ENCODE data around the gene TM4SF18. TPM values are rescaled to one million over a fixed set of nuclear protein-coding genes. Genes with fewer than 3 reads are reported as not detected.

The TM4SF18 gene
- total and polyA plus RNA-seq, 2 donors (not counting 1 experiment from before 2014, with no cell fraction given), result not detected

DNA sequence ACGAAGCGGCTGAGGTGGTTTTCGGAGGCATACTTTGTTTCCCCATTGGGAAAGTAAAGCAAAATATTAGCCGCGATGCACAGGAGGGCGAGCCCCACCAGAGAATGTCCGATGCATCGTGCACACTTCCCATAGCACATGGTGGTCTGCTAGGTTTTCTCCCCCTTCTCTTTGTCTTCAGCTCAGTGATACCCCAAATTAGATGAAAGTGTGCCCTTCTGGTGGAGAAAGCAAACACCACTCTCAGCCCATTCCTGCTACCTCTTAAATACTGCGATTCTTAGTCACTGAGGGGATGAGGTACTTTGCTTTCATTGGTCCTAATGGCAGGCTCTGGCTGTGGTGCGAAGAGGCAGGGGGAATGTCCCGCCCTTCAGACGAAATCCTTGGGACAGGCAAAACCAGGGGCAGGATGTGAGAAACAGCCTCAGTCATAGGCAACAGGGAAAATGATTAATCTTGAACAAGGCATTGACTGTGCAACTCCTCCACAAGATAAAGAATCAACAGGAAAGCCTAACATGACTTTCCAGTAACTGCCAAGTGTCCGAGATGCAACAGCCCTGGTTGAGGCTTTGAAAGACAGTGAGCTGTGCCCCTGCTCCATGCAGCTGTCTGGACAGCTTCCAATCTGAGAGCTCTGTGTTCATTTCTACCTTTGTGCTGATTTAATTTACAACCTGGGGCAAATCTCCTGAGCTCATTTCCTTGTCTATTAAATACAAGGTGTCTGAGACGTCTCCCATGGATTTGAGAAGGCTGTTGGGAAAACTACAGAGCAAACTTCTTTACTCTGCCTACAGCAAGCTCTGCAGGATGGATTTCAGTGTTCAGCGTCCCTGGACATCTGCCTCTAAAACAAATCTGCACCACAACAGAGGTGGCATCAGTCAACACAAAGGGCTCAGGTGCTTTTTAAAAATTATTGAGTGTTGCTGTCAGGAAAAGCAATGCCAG, 44.2 kb upstream of the TM4SF18 start, which contains the start of gene TM4SF1:
TM4SF1 (minus strand) TSS at position 242 of the 957 bp plus-strand sequence; CDS start at position 140, 102 bp downstream.
- POLR2A ChIA-PET, result no interaction called here
- Histone ChIP-seq H3K36me3 (replicated peaks in 1 of 2; ENCODE audit: control extremely low read depth in 1 of 2, control insufficient read depth in 1 of 2, extremely low read depth in 1 of 2, insufficient read depth in 2 of 2, low read length in 1 of 2) (no peaks in the 10 kb centered on the region), H3K9me3 (ENCODE audit: control extremely low read depth in 1 of 3, control insufficient read depth in 2 of 3, insufficient read depth in 1 of 3, low read length in 2 of 3) (no peaks in the 10 kb centered on the region), H3K27ac (ENCODE audit: low read length in 2 of 2) (no peak within 1 kb of the TSS), H4K20me1 (ENCODE audit: control insufficient read depth, insufficient read depth, low read length, poor library complexity, severe bottlenecking) (no peaks in the 10 kb centered on the region), H2AFZ (ENCODE audit: insufficient read depth, low read depth, low read length, poor library complexity, severe bottlenecking) (no peak within 1 kb of the TSS), H3K4me3 (ENCODE audit: control extremely low read depth in 1 of 5, extremely low read depth in 1 of 5, insufficient read depth in 1 of 5, low read depth in 2 of 5, low read length in 4 of 5) (no peak within 1 kb of the TSS), H3K9ac (ENCODE audit: low read length) (no peak within 1 kb of the TSS), H3K4me2 (replicated peaks; ENCODE audit: low read depth, low read length, poor library complexity, severe bottlenecking) (no peak within 1 kb of the TSS), H3K4me1 (ENCODE audit: control insufficient read depth in 2 of 2, insufficient read depth in 2 of 2, low read length in 2 of 2) (no peaks in the 10 kb centered on the region), H3K27me3 (replicated peaks in 1 of 4; ENCODE audit: control extremely low read depth in 1 of 4, control insufficient read depth in 3 of 4, insufficient read depth in 4 of 4, low read length in 3 of 4) (no peaks in the 10 kb centered on the region), H3K79me2 (ENCODE audit: control insufficient read depth, insufficient read depth, low read length) (no peaks in the 10 kb centered on the region)
- no peak for ATAC-seq (ENCODE audit: low read depth)
- intact Hi-C loops (cut with micrococcal nuclease), result no loop called here
- CTCF ChIA-PET, result no interaction called here
- Mint-ChIP-seq H3K4me1 (no peaks in the 10 kb centered on the region), H3K9me3 (ENCODE audit: insufficient read depth) (no peaks in the 10 kb centered on the region), H3K27me3 (peaks cover 12% of the 10 kb centered on the region), H3K4me3 (no peak within 1 kb of the TSS), H3K27ac (no peak within 1 kb of the TSS)
- 62% methylated on average over 9 of the region's 15 CpGs for WGBS (ENCODE audit: insufficient coverage)
- TF ChIP-seq EZH2 (IDR thresholded peaks at IDR 0.05; ENCODE audit: borderline replicate concordance, insufficient read depth, low read depth, low read length, poor library complexity, severe bottlenecking), result no peak
- TF ChIP-seq, protein P1, sequence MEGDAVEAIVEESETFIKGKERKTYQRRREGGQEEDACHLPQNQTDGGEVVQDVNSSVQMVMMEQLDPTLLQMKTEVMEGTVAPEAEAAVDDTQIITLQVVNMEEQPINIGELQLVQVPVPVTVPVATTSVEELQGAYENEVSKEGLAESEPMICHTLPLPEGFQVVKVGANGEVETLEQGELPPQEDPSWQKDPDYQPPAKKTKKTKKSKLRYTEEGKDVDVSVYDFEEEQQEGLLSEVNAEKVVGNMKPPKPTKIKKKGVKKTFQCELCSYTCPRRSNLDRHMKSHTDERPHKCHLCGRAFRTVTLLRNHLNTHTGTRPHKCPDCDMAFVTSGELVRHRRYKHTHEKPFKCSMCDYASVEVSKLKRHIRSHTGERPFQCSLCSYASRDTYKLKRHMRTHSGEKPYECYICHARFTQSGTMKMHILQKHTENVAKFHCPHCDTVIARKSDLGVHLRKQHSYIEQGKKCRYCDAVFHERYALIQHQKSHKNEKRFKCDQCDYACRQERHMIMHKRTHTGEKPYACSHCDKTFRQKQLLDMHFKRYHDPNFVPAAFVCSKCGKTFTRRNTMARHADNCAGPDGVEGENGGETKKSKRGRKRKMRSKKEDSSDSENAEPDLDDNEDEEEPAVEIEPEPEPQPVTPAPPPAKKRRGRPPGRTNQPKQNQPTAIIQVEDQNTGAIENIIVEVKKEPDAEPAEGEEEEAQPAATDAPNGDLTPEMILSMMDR (IDR thresholded peaks at IDR 0.05), result no peak
- DNase-seq, result no peak
